Uterus (tissue), 2 donors: ENCODE results near the gene HDHD3.

Source experiments
- CTCF ChIP-seq, 4 experiments: fragments of 200-600 bp in 2 of 4; fragments of 450-650 bp in 2 of 4; sonication (generic) in 2 of 4; IDR thresholded peaks; one replicate each; pipeline ENCODE4 v1.5.1; 2016 to 2019; ENCODE audit warnings: antibody characterized with exemption in 4 of 4, mild to moderate bottlenecking in 2 of 4, moderate library complexity in 1 of 4
- POLR2A ChIP-seq, 2 donors: fragments of 450-650 bp; IDR thresholded peaks; one replicate each; pipeline ENCODE4 v1.6.1; 2016; ENCODE audit warnings: antibody characterized with exemption in 2 of 2, mild to moderate bottlenecking in 1 of 2, moderate library complexity in 1 of 2

GRCh38 chr9:113370806-113371325 is 5.9 kb downstream of the HDHD3 start:
- TF ChIP-seq CTCF (IDR thresholded peaks at IDR 0.05) (no peak), POLR2A (IDR thresholded peaks at IDR 0.05) (no peak)
